GM18870 (cell line): Measurements from ENCODE around the gene POLR2C.
"Not testable (repeated sequence)": the region's sequence is repeated elsewhere in the genome, so short reads cannot be mapped to it uniquely, and the experiment has no call there.

Experiments
- ATAC-seq: cut with Tn5 transposase; IDR thresholded peaks from one replicate; pipeline ENCODE4 v1.9.1; 2021; ENCODE audit warnings: moderate library complexity; ENCODE audit not compliant: unreplicated experiment

Gene POLR2C

DNA sequence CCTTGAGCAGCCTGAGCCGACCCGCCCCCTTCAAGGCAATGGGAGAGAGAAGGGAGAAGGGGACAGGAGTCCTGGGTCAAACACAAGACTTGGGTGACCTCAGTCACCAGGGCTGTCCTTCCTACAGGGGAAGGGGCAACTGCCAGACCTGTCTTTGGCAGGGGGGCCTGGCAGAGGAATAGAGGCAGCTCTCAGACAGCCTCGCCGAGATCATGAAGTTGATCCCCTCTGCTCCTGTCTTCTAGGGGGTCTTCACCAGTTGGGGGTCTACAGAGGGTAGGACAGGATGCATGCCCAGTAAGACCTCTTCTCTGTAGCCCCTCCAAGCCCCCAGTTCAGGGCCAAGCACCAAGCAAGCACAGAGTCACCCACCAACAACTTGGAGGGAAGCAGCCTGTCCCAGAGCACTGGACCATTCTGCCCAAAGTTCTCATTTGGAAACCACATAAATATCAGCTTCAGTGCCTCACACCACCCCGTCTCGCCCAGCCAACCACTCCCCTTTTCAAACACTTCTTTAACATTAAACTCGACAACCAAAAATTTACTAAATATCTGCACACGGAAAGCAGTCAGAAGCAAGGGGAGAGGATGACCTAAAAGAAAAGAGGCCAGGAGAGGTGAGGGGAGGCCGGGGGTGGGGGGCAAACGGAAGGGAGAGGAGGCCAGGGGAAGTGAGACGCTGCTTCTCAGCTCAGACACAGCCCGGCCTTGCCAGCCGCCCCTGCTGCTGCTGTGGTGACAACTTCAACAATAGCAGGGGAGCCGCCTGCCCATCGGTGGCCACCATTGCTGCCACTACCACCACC lies 16.1 kb downstream of the POLR2C start:
- no peak for ATAC-seq

DNA sequence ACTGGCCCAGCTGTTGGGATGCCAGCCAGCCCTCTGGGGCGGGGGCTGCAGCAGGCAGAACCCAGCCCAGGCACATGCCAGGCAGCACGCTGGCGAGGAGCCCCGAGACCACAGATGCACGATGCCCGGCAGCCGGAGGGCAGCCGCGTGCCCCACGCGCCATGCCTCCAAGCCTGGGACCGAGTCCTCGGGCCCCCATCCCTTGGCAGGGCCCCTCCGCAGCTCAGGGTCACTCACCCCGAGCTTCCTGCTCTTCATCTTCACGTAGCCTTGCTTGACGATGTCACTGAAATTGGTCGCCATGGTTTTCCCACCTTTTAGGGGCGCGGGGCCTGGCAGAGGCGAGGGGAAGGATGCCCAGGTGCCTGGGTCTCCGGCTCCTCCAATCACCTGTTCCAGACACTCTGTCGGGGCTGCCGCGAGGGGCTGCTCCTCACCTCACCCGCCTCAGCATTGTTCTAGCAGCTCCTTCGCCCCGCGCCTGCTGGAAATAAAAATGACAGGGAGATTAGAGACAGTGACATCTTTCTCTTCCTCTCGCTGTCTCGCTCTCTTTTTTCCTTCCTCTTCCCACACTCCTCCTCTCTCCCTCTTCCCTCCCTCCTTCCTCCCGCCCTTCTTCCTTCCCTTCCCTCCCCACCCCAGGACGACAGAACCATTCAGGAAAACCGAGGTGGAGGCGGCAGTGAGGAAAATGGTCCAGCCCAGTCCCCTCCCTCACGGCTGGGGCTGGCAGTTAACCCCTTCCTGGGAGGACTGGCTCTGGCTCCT lies 16.9 kb downstream of the POLR2C start:
- ATAC-seq, result no peak

DNA sequence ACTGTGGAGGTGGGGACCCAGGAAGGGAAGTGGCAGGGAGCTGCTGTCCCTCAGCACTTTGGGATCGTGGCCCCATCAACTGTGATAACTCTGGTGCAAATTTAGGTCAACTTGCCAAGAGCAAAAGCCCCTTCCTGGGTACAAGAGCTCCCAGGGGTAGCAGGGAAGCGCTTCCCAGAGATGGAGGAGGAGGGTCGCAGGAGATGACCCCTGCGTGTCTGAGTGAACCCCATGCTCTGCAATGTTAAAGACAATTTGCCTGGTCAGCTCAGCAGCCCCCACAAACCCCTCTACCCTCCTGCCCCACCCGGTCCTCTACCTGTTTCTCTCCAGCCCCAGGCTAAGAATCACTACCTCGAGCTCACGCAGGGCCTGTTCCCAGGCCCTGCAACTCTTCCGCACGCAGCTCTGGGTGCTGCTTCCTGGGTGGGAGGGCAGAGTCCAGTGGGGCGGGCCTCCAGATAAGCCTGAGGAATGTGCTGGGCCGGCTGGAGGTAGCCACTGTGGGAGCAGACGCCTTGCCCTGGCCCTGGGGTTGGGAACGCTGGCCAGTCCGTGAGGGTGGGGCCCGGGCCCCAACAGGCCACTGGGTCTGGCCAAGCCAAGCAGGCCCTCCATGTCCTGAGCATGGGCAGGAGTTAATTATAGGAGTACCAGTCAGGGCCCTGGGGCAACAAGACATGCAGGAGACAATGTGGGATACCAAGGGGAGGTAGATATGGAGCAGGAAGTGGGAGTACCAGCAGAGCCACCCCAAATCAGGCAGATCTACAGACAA lies 17.7 kb downstream of the POLR2C start:
- ATAC-seq, result no peak

DNA sequence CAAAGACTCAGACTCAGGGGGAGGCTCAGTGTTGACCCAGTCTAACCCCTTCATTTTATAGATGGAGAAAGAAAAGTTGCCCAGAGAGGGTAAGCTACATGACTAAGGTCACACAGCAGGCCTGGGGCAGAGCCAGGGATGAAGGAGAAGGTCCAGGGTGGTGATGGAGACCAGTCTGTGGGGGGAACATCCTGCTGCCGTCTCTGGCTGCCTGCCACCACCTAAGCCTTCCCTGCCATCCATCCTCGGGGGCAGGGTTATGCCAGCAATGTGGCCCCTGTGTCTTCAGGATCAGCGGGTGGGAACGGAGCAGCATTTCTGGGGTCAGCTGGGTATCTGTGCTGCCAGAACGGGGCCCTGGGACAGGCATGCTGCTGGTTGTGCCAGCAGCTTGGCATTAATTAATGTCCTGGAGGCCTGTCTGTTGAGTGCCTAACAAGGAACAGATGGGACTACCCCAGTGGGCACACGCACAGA lies 18.3 kb downstream of the POLR2C start:
- ATAC-seq, result no peak

DNA sequence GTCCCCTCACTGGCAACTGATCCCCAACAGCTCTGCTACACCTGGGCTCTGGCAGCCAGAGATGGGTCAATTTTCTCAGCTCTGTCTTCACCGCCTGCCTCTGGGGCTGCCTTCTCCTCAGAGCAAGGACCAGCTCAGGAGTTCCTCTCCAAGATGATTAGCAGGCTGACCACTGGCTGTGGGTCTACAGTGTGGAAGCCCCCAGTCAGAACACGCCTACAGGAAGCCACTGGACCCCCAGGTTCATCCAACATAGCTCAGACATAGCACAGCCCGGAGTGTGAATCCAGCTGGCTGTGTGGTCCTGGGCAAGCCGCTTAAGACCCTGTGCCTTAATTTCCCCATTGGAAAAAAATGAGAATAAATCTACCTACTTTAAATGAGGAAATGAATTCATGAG lies 18.9 kb downstream of the POLR2C start:
- no peak for ATAC-seq

DNA sequence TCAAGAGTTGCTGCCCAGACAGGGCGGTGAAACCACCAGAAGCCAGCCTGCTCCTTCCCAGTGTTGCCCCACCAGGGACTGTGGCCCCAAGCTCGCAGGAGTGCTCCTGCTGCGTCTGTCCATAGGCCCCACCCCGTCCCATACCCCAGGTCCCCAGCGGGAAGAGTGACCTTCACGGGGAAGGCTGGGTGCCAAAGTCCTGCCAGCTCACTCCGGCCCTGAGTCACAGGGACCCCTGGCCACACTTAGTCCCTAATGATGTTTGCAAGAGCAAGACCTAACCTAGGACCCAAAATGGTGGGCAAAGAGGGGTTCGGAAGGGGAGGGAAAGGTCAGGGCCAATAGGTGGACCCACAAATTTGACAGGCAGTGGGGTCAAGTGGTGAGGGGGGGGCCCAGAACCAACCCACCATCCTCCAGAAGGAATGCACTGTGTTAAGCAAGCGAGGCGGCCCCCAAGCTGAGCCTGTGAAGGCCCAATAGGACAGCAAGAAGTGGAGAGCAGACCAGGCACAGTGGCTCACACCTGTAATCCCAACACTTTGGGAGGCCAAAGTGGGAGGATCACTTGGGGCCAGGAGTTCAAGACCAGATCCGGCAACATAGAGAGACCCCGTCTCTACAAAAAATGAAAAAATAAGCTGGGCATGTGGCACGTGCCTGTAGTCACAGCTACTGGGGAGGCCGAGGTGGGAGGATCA lies 20.5 kb downstream of the POLR2C start:
- no peak for ATAC-seq

DNA sequence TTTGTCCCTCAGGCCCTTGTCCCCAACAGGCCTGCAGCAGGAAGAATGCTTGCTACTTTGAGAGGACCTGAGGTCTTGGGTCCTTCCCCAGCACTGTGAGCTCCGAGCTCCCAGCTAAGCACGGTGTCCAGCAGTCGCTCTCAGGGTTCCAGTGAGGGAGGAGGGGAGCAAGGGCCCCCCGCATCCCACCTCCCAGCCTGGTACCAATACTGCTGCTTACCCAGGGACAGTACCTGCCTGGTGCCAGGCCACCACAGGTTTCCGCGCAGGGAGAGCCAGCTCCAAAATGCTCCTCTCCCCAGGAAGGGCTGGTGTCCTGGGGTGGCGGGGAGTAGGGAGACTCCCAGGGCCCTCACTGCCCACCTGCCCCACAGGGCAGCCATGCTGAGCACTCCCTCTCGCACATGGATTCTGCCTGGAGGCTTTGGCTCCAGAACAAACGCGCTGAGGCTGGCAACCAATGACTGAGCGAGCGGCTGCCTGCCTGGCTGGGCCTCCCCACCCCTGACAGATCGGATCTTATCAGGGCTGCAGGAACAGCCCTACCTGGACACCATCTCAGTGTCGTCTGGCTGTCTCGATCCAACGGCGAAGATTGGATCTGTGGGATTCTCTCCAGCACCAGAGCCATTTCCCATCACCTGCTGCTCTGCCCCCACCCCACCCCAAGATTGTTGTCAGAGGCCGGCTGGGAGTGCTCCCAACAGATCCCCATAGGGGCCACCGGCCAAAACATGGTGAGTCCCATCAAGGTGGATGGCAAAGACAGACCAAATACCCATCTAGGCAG lies 21.4 kb downstream of the POLR2C start:
- ATAC-seq, result no peak

DNA sequence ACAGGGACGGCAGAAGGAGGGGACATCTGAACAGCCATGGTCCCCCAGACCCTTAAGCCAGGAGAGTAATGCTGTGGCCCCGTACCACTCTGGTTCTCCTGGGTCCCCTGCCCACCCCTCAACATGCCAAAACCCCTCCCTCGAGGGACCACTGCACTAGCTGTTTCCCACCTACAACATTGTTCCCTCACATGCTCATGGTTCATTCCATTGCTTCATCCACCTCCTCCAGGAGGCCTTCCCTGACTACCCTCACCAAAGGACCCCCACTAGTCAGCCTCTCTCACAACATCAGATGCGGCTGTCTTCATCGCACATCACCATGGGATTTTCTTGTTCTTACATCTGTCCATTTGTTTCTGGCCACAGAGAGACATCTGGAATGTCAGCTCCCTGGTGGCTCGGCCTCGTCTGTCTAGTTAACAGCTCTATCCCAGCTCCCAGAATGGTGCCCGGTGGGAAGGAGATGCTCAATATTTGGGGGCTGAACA lies 22.1 kb downstream of the POLR2C start:
- ATAC-seq, result no peak

DNA sequence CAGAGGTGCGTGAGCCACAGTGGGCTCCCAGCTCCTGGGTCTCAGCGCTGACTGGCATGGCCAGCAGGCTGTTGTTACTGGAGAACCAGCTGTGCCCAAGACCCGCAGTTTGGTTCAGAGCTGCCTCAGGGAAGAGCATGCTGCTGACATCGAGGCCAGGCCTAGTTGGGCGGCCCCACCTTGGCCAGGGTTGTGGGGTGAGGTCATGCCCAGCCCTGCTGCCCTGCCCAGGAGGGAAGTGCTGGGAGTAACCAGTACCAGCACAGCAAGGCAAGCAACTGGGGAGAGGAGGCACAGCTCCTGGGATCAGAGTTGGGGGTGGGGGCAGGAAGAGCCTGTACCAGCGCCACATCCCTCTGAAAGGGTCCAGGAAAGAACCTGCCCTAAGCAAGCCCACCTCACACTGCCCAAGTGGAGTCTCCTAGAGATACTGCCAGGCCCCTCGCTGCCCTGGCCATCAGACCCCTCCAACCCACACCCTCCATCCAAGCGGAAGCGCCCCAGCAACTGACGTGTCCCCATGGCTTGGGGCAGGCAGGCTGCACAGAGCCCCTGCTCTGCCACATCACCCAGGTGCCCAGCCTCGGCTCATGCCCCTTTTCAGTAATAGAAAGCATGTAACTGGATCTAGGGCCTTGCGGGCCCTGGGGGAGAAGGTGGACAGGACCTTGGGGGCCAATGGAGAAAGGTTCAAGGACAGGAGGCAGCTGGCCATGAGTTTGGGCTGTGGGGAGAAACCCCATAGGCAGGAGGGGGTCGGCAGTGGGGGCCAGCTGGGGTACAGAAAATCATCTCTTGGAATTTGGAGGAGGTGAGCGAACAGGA lies 22.8 kb downstream of the POLR2C start:
- ATAC-seq, result no peak

DNA sequence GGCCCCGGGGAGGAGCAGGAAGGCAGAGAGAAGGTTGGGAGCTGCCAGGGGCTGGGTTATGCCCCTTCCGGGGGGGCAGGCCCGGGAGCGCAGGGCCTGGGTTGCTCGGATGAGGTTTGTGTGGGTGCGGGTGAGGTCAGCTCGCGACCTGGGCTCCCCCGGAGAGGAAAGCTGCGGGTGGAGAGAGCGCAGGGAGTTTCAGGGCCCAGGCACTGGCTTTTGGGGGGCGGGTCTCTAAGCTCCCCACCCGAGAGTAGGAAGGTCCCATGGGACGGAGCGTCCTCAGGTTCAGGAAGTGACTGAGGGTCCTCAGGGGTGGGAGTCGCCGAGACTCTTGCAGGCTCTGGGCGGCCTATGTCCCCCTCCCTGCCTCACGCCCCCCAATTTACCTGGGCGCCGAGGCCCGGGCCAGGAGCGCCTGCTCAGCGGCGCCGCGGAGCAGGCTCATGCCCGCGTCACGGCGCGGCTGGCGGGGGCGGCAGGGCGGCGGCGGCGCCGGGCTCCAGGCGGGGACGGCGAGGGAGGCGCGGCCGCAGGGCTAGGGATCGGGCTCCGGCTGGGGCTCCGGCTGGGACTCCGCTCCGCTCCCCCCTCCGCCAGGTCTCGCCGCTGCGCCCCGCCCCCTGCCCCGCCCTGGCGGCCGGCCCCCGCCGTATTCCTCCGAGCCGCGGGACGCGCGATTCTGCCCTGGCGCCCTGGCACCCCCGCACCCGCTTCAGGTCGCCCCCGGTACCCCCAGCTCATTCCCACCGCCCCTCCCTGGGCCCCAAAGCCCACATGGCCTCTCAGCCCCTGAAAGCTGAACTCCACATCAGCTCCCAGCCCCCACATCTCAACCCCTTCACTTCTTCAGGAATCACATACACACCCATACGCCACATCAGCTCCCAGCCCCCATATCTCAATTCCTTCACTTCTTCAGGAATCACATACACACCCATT lies 23.7 kb downstream of the POLR2C start, which contains the start of gene DOK4:
Gene DOK4 (minus strand): TSS at position 578 of the 942 bp plus-strand sequence. CDS start 6,986 bp downstream, outside the sequence.
- no peak for ATAC-seq

DNA sequence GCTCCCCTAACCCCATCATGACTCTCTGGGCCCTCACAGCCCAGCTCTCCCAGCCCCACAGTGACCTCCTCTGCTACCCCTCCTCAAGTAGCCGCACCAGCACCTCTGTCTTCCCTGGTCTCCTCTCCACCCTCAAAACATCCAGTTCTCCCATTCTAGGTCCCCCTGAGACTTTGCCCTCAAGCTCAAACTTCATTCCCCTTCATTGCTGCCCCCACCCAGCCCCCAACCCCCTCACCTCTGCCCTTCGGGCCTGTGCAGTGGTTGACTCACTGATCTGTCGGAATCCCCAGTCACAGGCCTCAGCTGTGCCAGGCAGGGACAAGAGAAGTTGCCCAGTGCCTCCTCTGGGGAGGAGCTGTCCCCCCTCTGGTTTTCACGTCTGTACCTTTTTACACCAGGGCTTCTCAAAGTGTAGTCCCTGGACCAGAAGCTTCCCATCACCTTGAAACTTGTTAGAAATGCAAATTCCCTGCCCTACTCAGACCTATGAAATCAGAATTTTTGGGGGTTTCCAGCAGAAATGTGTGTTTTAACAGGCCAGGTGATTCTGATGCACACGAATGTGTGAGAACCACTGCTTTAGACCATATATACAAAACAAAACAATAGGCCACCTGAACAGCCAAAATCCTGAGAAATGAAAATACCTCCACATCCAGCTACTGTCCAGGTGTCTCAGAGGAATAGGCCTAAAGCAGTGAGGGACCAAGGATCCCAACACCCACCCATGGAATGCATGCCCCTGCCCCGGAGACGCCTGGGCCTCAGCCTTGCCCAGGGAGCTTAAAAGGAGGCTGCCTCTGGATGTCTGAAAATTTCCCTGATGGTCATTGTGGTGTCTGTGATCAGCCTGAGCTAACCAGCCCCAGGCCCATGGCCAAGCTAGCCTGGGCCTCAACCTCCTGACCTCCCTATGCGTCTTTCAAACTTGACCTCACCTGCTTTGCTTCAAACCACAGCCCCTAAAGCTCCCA lies 24.7 kb downstream of the POLR2C start:
- no peak for ATAC-seq

DNA sequence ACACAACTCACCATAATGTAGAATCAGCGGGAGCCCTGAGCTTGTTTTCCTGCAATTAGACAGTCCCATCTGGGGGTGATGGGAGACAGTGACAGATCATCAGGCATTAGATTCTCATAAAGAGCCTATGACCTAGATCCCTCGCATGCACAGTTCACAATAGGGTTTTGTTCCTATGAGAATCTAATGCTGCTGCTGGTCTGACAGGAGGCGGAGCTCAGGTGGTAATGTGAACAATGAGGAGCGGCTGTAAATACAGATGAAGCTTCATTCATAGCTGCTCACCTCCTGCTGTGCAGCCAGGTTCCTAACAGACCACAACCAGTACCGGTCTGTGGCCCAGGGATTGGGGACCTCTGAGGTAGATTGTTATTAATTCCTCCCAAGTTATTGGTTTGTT lies 26.8 kb downstream of the POLR2C start:
- no peak for ATAC-seq

DNA sequence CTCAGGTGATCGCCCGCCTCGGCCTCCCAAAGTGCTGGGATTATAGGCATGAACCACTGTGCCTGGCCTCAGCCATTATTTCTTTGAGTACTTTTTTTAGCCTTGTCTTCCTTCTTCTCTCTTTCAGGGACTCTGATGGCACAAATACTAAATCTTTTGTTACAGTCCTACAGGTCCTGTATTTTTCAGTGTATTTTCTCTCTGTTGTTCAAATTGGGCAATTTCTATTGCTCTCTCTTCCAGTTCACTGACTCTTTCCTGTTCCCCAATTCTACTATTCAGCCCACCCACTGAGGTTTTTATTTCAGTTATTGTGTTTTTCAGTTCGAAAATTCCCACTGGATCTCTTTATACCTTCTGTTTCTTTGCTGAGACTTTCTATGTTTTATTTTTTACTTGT lies 31.3 kb downstream of the POLR2C start:
- no peak for ATAC-seq

DNA sequence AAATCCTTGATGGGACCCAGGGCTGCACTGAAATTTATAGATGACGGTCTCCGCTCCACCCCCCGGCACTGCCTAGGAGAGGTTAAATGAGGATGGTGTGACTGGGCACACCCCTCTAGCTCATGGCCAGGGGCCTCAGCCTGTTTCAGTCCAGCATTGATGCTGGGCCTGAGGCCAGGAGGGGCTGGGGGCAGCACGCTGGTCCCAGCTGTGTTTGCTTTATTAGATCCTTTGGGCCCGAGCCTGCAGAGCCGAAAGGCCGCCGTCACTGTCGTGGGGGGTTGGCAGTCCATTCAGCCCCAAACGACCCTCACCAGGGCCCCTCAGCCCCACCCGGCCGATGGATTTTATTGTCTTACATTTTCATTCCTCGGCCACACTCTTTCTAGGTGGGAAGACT lies 34.6 kb downstream of the POLR2C start:
- ATAC-seq, result no peak

DNA sequence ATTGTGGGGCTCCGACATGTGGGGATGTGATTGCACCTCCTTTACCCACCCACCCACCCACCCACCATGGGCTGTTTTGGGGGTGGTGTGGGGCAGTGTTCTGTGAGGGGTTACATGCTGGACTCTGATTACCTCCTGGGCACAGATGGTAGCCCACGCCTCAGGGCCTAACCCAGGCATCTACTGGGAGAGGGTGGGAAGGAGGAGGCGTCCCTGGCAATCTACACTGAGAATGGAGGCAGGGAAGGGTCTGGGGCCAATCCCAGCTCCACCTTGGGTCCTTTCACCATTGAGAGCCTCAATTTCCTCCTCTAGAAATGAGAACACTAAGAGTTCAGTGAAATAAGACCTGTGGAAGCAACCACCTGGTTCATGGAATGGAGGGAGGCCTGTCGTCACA lies 35.6 kb downstream of the POLR2C start:
- ATAC-seq, result no peak

DNA sequence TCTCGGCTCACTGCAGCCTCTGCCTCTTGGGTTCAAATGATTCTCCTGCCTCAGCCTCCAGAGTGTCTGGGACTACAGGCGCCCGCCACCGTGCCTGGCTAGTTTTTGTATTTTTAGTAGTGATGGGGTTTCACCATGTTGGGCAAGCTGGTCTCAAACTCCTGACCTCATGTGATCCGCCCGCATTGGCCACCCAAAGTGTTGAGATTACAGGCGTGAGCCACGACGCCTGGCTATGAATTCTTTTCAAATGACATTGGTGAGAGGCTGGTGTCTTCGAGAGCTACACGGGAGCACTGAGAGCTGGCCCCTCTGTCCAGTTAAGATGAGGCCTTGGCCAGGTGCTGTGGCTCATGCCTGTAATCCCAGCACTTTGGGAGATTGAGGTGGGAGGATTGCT lies 37.5 kb downstream of the POLR2C start:
- ATAC-seq, result not testable (repeated sequence)
